ENCODE measurements around the gene OR2AE1. TPM values are rescaled to one million over a fixed set of nuclear protein-coding genes. Genes with fewer than 3 reads are reported as not detected.

OR2AE1 gene
- total RNA-seq, 4 donors from 2014 or later: not detected

- Histone ChIP-seq H3K4me3 (no peak overlapping the region), H3K9me3 (no peaks in the 10 kb centered on the region), H3K27ac (no peak overlapping the region), H3K36me3 (no peaks in the 10 kb centered on the region), H3K27me3 (no peaks in the 10 kb centered on the region), H3K4me1 (no peaks in the 10 kb centered on the region)
- DNase-seq: peak in 1 of 3 donors; percentile 53
- TF ChIP-seq CTCF (IDR thresholded peaks at IDR 0.05) (no peak), POLR2A (IDR thresholded peaks at IDR 0.05) (no peak)
Observed at GRCh38 chr7:99848420-99849216, 28.2 kb downstream of the OR2AE1 start.

- no peaks in the 10 kb centered on the region for H3K4me1 ChIP-seq
- TF ChIP-seq POLR2A (IDR thresholded peaks at IDR 0.05) (no peak), CTCF (IDR thresholded peaks at IDR 0.05) (no peak)
- no peaks in the 10 kb centered on the region for H3K27me3 ChIP-seq
- DNase-seq: no peak
- no peaks in the 10 kb centered on the region for H3K9me3 ChIP-seq
- no peak overlapping the region for H3K4me3 ChIP-seq
- no peak overlapping the region for H3K27ac ChIP-seq
- H3K36me3 ChIP-seq: no peaks in the 10 kb centered on the region
Observed at GRCh38 chr7:99844328-99844727, 32.5 kb downstream of the OR2AE1 start.

GRCh38 chr7:99843808-99844207, 33.0 kb downstream of the OR2AE1 start:
- Histone ChIP-seq H3K36me3 (no peaks in the 10 kb centered on the region), H3K27me3 (no peaks in the 10 kb centered on the region), H3K4me1 (no peaks in the 10 kb centered on the region), H3K27ac (no peak overlapping the region), H3K4me3 (no peak overlapping the region), H3K9me3 (no peaks in the 10 kb centered on the region)
- TF ChIP-seq CTCF (IDR thresholded peaks at IDR 0.05) (no peak), POLR2A (IDR thresholded peaks at IDR 0.05) (no peak)
- no peak for DNase-seq

- Histone ChIP-seq H3K36me3 (no peaks in the 10 kb centered on the region), H3K4me1 (no peaks in the 10 kb centered on the region), H3K27ac (no peak overlapping the region), H3K27me3 (no peaks in the 10 kb centered on the region), H3K9me3 (no peaks in the 10 kb centered on the region), H3K4me3 (no peak overlapping the region)
- TF ChIP-seq CTCF (IDR thresholded peaks at IDR 0.05) (no peak), POLR2A (IDR thresholded peaks at IDR 0.05) (no peak)
- no peak for DNase-seq
Observed at GRCh38 chr7:99842926-99843325, 33.9 kb downstream of the OR2AE1 start.

- Histone ChIP-seq H3K4me1 (peaks cover 0 to 5% (median 0%) of the 10 kb centered on the region in 4 donors), H3K36me3 (no peaks in the 10 kb centered on the region), H3K9me3 (no peaks in the 10 kb centered on the region), H3K27me3 (no peaks in the 10 kb centered on the region), H3K4me3 (no peak overlapping the region), H3K27ac (peak overlapping the region in 3 of 4 donors; percentile 56 to 75 (median 67))
- DNase-seq: no peak
- TF ChIP-seq CTCF (IDR thresholded peaks at IDR 0.05) (no peak), POLR2A (IDR thresholded peaks at IDR 0.05) (no peak)
Observed at GRCh38 chr7:99840136-99840869, 36.5 kb downstream of the OR2AE1 start.

Data from Peyer's patch (tissue), 4 donors.